Heart left ventricle (tissue), 16 donors: Measurements from ENCODE around the gene PCGF2. TPM values are rescaled to one million over a fixed set of nuclear protein-coding genes. Genes with fewer than 3 reads are reported as not detected.
A peak's percentile ranks its signal among the peaks of the same experiment; 100 is the strongest.
"Not testable (repeated sequence)": the region's sequence is repeated elsewhere in the genome, so short reads cannot be mapped to it uniquely, and the experiment has no call there.

Source experiments
- ATAC-seq, 4 donors: fragments of 200-7000 bp; cut with Tn5 transposase; one replicate each; pipeline ENCODE4 v1.9.1; 2020 to 2022; ENCODE audit warnings: moderate library complexity in 4 of 4, mild to moderate bottlenecking in 3 of 4, moderate number of reproducible peaks in 1 of 4
- DNase-seq, 5 donors: peaks; one replicate each; pipeline ENCODE4 v3.0.0-alpha.2; 2020
- H3K27ac ChIP-seq, 12 donors: fragments of 200-600 bp; sonication (generic) in 4 of 12; one replicate each; pipeline versions ENCODE4 v1.5.0 to v1.8.0; 2016 to 2022; ENCODE audit warnings: mild to moderate bottlenecking in 2 of 12
- H3K27me3 ChIP-seq, 9 donors: fragments of 200-600 bp; sonication (generic) in 2 of 9; one replicate each; pipeline versions ENCODE4 v1.5.1 to v1.8.0; 2016 to 2022; ENCODE audit warnings: mild to moderate bottlenecking in 3 of 9
- H3K36me3 ChIP-seq, 9 donors: fragments of 200-600 bp; sonication (generic) in 2 of 9; one replicate each; pipeline versions ENCODE4 v1.5.0 to v1.8.0; 2018 to 2022; ENCODE audit warnings: mild to moderate bottlenecking in 2 of 9
- H3K4me1 ChIP-seq, 12 donors: fragments of 200-600 bp; sonication (generic) in 4 of 12; one replicate each; pipeline versions ENCODE4 v1.5.0 to v1.8.0; 2016 to 2022; ENCODE audit warnings: mild to moderate bottlenecking in 3 of 12
- H3K4me3 ChIP-seq, 12 donors: fragments of 200-600 bp; sonication (generic) in 4 of 12; one replicate each; pipeline versions ENCODE4 v1.5.0 to v1.8.0; 2017 to 2022; ENCODE audit warnings: mild to moderate bottlenecking in 9 of 12, moderate library complexity in 4 of 12
- H3K9me3 ChIP-seq, 12 donors: fragments of 200-600 bp; sonication (generic) in 4 of 12; one replicate each; pipeline versions ENCODE4 v1.5.0 to v1.8.0; 2016 to 2022; ENCODE audit warnings: mild to moderate bottlenecking in 1 of 12
- CTCF ChIP-seq, 12 donors: fragments of 200-600 bp; sonication (generic) in 4 of 12; IDR thresholded peaks; one replicate each; pipeline versions ENCODE4 v1.5.0 to v1.8.0; 2018 to 2022; ENCODE audit warnings: antibody characterized with exemption in 12 of 12, mild to moderate bottlenecking in 5 of 12
- POLR2A ChIP-seq, 2 donors: fragments of 450-650 bp; IDR thresholded peaks; one replicate each; pipeline ENCODE4 v1.6.1; 2017; ENCODE audit warnings: antibody characterized with exemption in 2 of 2, mild to moderate bottlenecking in 2 of 2, moderate library complexity in 2 of 2
- WGBS, 4 donors: extraction: QIAGEN DNeasy Blood & Tissue Kit in 2 of 4; methylation state at CpG; one replicate each; pipeline versions ENCODE4 v1.1.5 to v1.1.7; 2013 to 2018; 5-methylcytosine and 5-hydroxymethylcytosine counted together
- intact Hi-C, 10 donors: fragments of 100-400 bp; cut with DNase I; formaldehyde crosslinking; loops; one replicate each; pipeline versions ENCODE4 v1.11.1 to v1.14.2; 2022
- polyA plus RNA-seq, 2 donors: library from polyadenylated mRNA; stranded (reverse); fragments of 200-250 nt; gene quantifications; one replicate each; pipeline ENCODE4 v1.2.3, GENCODE V29; 2013
- total RNA-seq, 9 donors: library from RNA; depleted of rRNA in 2 of 9; stranded (reverse); fragments of >200 nt in 2 of 9; fragmentation: NEBNext Ultra II Directional in 3 of 9; extraction: Animal tissue kit (Norgen Biotek cat#: 25700) in 3 of 9; gene quantifications; one replicate each; pipeline versions ENCODE4 v1.1.0 to v1.2.4, GENCODE V29; 2016 to 2023
- donor health status: ischemic (EF 13 %, LVEDD 7.1; RV severe dilation, severe dysfunction).
- donor health status: healthy with polysubstance abuse.
- donor health status: DM: no; HTN: yes; CAD: no.
- donor health status: DM: no; HTN: no; CAD: no.
- donor health status: ischemic (EF 25% LVEDD 6.9; RV normal size, moderate dysfunction).
- donor health status: ischemic (EF 25% LVEDD 5.7; RV mildly dilated, moderate dysfunction).
- donor health status: healthy.
- donor health status: DM: yes; HTN: yes; CAD: no.
- donor health status: ischemic (EF 35%, LVEDD 5.7; RV mildly dilated, moderate dysfunction).
- donor health status: nonischemic (EF 11% LVEDD 7.7; RV severe dilation, severe dysfunction).
- donor health status: DM: yes; HTN: yes; CAD: no.
- donor health status: PGD.
- donor health status: ischemic (EF 29% LVEDD 5.4; RV normal size, mild dysfunction).
- donor health status: nonischemic (EF 23%, LVEDD 6.1; RV moderate dilation, normal function).

PCGF2 gene
- total and polyA plus RNA-seq, 11 donors: 3.8 to 33.6 (median 21.9) TPM

DNA sequence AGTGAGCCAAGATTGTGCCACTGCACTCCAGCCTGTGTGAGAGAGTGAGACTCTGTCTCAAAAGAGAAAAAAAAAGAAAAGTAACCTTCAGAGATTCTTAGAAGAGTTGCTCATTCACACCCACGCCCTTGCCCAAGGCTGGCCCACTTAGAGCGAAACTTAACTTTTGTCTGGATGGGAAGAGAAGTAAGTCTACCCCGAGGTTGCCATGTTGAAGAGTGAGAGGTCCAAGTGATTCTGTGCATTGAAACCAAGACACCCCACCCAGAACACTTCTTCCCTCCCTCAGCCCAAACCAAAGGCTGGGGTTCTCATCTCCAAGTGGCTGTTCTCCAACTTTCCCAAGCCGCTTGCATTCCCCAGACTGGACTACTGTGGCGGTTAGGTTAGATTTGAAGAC lies 20.4 kb downstream of the PCGF2 start:
- Histone ChIP-seq H3K27me3 (no peaks in the 10 kb centered on the region), H3K36me3 (peaks cover 0 to 39% (median 24%) of the 10 kb centered on the region in 9 donors), H3K4me1 (peaks cover 0 to 62% (median 36%) of the 10 kb centered on the region in 12 donors), H3K4me3 (peak overlapping the region in 1 of 12 donors; percentile 15), H3K9me3 (no peaks in the 10 kb centered on the region), H3K27ac (peak overlapping the region in 3 of 12 donors; percentile 8 to 82 (median 23))
- no peak for ATAC-seq
- 90 to 94% (median 90%) methylated on average over 5 of the region's 5 CpGs for WGBS, 4 donors
- no peak for TF ChIP-seq POLR2A (IDR thresholded peaks at IDR 0.05)
- TF ChIP-seq CTCF (IDR thresholded peaks at IDR 0.05): no peak
- intact Hi-C loops: loop anchor here in 1 of 10 donors (2.0 kb wide), 1 partner anchor 21 kb away; no protein-coding TSS in a partner anchor
- DNase-seq: no peak

DNA sequence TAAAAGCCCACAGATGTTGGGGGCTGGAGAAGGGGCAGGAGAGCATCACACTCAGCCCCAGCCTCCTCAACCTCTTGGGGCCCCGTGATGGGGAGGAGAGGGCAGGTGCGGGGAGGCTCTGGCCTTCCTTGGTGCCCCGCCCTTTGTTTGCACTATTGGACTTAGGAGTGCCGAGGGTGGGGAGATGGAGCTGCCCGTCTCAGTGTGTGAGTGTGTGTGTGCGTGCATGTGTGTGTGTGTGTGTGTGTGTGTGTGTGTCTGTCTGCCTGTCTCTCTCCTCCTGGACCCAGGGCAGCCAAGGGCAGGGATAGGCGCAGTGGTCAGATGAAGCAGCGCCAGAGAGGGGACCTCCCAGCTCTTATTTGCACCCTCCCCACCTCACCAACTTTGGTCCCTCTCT lies 22.0 kb downstream of the PCGF2 start:
- H3K9me3 ChIP-seq, H3K27me3 ChIP-seq, DNase-seq, intact Hi-C loops, H3K27ac ChIP-seq, ATAC-seq, H3K4me3 ChIP-seq: not testable (repeated sequence)
- WGBS, 4 donors: 63 to 84% (median 81%) methylated on average over 8 of the region's 8 CpGs
- H3K4me1 ChIP-seq: peaks cover 0 to 47% (median 27%) of the 10 kb centered on the region in 12 donors
- peaks cover 0 to 48% (median 38%) of the 10 kb centered on the region in 9 donors for H3K36me3 ChIP-seq

GRCh38 chr17:38725066-38725465 lies 23.1 kb downstream of the PCGF2 start:
- H3K36me3 ChIP-seq: peaks cover 0 to 59% (median 48%) of the 10 kb centered on the region in 9 donors
- DNase-seq (no peak), ATAC-seq (no peak)
- H3K4me1 ChIP-seq: peaks cover 0 to 40% (median 22%) of the 10 kb centered on the region in 12 donors
- 58 to 79% (median 70%) methylated on average over 10 of the region's 10 CpGs for WGBS, 4 donors
- H3K9me3 ChIP-seq: no peaks in the 10 kb centered on the region
- no peaks in the 10 kb centered on the region for H3K27me3 ChIP-seq
- TF ChIP-seq CTCF (IDR thresholded peaks at IDR 0.05): no peak
- TF ChIP-seq POLR2A (IDR thresholded peaks at IDR 0.05): no peak
- H3K27ac ChIP-seq: peak overlapping the region in 1 of 12 donors; percentile 19
- intact Hi-C loops: no loop called here
- H3K4me3 ChIP-seq: no peak overlapping the region

GRCh38 chr17:38724337-38724988 lies 23.7 kb downstream of the PCGF2 start:
- intact Hi-C loops: no loop called here
- DNase-seq: peak; percentile 73 to 85 (median 76)
- peak; percentile 50 to 80 (median 54) for ATAC-seq
- peak overlapping the region in 2 of 12 donors; percentile 19 to 28 for H3K27ac ChIP-seq
- WGBS, 4 donors: 52 to 62% (median 53%) methylated on average over 5 to 16 of the region's 16 CpGs
- no peaks in the 10 kb centered on the region for H3K9me3 ChIP-seq
- no peaks in the 10 kb centered on the region for H3K27me3 ChIP-seq
- no peak overlapping the region for H3K4me3 ChIP-seq
- no peak for TF ChIP-seq CTCF (IDR thresholded peaks at IDR 0.05)
- no peak for TF ChIP-seq POLR2A (IDR thresholded peaks at IDR 0.05)
- peaks cover 0 to 65% (median 54%) of the 10 kb centered on the region in 9 donors for H3K36me3 ChIP-seq
- peaks cover 0 to 36% (median 18%) of the 10 kb centered on the region in 12 donors for H3K4me1 ChIP-seq
